Dermis blood vessel endothelial cell (primary cell): ENCODE data around the gene MAD1L1. TPM values are rescaled to one million over a fixed set of nuclear protein-coding genes. Genes with fewer than 3 reads are reported as not detected.

ENCODE experiments used
- DNase-seq: peaks from one replicate; pipeline ENCODE4 v3.0.0; 2010
- total RNA-seq: library from RNA; depleted of rRNA; stranded (reverse); fragments of >200 nt; gene quantifications from 2 replicates; pipeline ENCODE4 v1.2.3, GENCODE V29; 2014

The MAD1L1 gene
- total RNA-seq, 1 donor from 2014 or later, result 53.3 TPM

DNA sequence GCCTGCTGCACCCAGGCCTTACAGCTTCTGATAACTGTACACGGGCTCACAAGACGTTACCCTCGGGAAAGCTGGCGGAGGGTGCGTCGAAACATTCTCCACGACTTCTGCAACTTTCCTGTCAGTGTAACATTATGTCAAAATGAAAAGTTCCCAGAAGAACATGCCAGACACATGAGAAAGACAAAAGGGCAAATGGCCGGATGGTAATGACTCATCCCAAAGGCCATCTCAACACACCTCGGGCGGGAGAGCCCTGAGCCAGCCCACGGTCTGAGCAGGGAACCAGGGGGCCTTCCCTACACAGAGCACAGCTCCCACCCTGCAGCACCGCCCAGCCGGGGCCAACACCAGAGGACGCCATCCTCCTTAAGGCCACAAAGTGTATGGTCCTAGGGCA lies 118.7 kb downstream of the MAD1L1 start:
- DNase-seq, result peak; percentile 52

- DNase-seq, result peak; percentile 61
Observed at GRCh38 chr7:2112261-2113198, 120.2 kb downstream of the MAD1L1 start.

- no peak for DNase-seq
Observed at GRCh38 chr7:2111568-2111967, 121.2 kb downstream of the MAD1L1 start.

- DNase-seq, result peak; percentile 56
Observed at GRCh38 chr7:2110610-2111396, 121.9 kb downstream of the MAD1L1 start.

GRCh38 chr7:2109936-2110609 lies 122.7 kb downstream of the MAD1L1 start:
- DNase-seq, result peak; percentile 89

DNA sequence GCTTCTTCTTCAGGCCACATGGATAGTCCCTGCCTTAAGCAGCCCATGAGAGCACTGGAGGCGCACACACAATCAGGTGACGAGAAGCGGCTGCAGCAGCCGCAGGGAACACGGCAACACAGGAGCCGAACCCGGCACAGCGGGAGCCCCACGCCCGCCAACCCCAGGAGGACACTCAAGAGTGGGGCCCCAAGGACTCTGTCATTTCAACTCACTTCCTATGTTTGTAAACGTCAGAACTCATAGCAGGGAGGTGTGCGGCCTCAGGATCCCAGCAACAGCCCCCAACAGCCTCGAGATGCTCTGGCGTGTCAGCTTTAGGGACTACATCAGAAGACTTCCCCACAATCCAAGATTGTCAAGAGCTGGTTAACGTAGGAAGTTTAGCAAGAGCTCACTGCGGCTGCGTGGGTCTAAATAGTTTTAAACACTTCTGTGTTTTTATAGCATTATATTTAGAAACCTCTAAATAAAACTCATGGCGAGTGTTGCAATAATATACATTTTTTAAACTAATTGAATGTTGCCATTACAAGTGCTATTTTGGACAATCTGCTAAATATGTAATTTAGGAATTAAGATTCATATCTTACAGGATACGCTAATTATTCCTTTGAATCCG lies 123.4 kb downstream of the MAD1L1 start:
- no peak for DNase-seq

DNA sequence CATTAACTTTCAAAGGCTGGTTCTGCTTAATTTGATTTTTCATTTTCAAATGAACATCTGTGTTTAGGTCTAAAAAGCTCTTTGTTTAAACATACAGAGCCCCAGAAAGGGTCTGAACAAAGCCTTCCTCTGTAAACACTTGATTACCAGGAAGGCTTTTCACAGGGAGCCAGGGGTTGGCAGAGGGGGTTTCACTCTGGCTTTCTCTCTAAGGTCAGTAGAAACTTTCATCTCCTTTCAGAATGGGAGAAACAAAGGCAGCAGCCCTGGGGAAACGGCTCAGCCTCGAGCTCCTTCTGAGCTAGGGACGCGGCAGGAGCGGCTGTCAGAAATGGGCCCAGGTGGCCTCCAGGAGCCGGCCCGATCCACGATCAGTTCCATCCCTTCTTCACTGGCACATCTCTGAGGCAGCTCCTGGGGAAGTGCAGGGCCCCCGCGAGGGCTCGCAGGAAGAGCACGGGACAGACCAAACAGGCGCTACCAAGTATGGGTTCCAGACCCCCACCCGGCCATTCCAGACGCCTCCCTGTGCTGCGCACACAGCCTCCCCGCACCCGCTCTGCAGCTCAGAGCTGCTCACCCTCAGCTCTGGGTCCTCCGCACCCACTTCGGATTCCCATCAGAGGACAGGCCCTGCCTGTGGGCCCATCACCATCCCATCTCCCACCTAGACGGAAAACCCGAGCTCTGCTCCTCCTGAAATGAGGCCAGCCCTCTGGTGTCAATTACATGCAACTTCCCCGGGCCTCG lies 124.1 kb downstream of the MAD1L1 start:
- DNase-seq, result no peak

DNA sequence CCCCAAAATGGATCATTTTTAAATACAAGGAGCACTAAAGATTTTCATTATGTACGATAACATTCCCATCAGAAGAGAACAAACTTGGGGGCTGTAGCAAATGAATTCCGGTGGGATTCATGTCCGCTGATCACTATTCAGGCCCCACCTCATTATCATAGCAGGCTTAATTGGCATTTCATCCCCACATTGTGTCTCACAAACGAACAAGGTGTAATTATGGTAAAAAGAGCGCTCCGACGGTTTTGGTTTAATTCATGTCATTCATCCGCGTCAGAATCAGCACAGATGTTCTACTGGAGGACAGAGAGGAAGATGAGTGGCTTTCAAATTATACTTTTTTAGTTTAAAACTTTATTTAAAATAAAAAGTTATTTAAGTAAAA lies 124.7 kb downstream of the MAD1L1 start:
- DNase-seq, result no peak

- peak; percentile 42 for DNase-seq
Observed at GRCh38 chr7:2107386-2108070, 125.2 kb downstream of the MAD1L1 start.

DNA sequence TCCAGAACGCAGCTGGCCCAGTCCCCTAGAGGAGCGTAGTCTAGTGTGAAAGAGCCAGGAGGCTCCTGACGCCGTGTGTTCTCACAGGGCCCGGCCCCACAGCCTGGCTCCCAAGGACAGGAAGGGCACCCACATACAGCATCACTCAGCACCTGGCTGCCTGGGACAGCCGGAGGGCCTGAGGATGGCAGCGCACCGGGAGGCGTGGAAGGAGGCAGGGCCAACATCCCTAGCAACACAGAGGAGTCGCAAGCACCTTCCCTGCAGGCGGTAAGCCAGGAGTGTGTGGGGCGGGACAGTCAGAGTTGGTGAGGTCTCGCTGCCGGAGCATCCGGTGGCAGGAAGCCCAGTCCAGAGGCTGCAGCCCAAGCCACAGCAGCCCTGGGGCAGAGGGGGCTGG lies 125.8 kb downstream of the MAD1L1 start:
- peak; percentile 73 for DNase-seq

DNA sequence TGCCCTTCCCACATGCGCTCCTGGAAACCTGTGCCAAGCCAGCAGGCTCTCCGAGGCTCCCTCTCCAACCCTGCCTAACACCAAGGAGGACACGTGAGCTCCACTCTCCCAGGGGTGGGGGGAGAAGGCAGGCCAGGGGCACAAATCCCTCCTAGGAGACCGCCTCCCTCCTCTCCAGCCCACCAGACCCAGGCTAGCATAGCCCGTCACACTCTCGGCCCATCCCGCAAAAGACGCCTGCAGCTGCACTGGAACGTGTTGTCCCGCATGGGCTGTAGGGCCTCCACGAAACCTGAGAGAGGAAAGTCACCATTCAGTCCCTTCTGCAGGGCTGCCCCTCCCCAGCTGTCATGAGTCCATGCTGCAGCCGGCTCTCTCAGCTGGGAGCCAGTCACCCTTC lies 126.3 kb downstream of the MAD1L1 start:
- no peak for DNase-seq

DNA sequence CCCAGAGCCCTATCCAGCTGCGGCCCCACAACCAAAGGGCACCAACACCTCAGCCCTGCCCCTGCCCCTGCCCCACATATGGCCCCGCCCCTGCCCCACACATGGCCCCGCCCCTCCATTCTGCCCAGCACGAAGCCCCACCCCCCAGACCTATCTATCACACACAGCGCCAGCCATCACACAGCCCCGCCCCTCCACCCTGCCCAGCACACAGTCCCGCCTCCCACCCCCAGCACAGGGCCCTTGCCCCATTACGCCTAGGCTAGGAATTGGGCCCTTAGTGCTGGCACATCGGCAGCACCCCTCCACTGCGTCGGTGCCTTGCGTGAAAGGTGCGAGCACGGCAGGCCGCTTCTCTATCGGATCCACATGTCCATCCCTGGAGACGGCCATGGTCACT lies 126.8 kb downstream of the MAD1L1 start:
- no peak for DNase-seq

DNA sequence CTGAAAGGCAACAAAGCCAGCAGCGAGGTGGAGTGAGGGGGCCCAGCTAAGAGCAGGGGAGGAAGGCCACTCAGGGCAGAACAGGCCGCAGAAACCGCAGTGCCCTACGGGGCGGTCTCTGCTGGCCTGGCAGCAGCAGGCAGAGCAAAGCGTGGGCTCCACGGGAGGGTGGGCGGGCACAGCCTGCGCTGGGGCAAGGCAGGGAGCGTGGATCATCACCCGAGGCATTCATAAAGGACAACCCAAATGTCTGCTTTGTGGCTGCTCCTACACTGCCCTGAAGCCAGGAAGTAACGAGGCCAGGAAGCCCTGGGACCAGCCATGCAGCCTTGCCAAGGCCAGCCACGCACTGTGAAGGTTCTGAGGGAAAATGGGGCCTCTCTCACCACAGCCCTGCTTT lies 127.5 kb downstream of the MAD1L1 start:
- no peak for DNase-seq

DNA sequence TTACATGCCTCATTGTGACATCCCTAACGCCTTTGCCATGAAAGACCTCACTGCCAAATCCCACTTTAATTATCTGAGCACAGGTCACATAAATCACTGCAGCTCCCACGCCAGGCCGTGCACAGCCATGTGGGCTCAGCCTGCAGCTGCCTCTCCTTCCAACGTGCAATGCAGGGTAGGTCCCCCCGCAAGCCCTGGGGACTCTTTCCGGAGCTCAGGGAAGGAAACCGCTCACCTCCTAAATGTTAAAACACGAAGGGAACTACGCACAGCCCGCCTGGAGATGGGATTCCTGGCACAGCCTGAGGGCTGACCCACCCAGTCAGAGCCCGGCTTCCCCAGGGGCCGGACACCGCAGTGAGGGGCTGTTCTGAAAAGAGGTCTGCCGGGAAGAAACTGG lies 128.0 kb downstream of the MAD1L1 start:
- DNase-seq, result no peak

- peak; percentile 90 for DNase-seq
Observed at GRCh38 chr7:2104107-2104710, 128.5 kb downstream of the MAD1L1 start.

DNA sequence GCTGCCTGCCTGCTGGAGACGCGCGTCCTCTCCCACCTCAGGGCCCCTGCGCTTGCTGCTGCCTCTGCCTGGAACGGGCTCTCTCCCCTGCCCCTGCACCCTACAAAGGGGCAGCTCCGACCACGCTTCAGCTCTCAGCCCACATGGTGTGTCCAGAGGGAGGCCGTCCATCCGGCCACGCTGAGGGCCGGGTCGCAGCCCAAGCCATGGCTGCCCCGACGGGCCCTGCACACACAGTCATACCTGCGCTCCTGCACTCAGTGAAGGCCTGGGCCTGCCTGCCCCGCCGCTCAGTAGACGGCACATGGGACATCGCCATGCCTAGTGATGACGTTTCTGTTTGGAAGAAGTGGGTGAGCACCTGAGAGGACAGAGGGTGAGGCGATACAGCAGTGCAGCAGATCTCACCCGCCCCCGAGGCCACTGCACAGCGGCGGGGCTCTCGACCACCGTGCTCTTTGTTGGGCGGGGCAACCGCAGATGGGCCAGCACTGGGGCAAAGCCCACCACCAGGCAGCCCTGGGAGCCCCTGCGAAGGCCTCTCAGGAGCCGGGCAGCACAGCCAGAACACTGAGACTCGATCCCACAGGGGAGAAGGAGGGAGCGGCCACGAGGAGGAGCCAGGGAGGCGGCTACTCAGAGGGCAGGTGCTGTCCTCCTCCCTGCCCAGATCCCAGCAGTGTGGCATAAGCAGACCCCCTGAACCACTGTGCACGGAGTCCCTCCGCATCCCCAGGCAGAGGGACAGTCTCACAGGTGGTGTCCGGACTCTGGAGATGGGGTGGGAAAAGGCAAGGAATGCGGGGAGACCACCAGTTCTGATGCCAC lies 129.5 kb downstream of the MAD1L1 start:
- no peak for DNase-seq

DNA sequence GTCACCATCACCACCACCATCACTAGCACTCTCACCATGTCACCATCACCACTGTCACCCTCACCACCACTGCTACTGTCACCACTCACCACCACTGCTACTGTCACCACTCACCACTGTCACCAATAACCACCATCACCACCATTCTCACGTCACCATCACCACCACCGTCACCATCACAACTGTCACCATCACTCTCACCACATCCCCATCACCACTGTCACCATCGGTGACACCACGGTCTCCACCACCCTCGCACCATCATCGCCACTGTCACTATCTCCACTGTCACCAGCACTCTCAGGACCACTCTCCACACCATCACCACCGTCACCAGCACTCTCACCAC lies 130.4 kb downstream of the MAD1L1 start:
- DNase-seq, result no peak

DNA sequence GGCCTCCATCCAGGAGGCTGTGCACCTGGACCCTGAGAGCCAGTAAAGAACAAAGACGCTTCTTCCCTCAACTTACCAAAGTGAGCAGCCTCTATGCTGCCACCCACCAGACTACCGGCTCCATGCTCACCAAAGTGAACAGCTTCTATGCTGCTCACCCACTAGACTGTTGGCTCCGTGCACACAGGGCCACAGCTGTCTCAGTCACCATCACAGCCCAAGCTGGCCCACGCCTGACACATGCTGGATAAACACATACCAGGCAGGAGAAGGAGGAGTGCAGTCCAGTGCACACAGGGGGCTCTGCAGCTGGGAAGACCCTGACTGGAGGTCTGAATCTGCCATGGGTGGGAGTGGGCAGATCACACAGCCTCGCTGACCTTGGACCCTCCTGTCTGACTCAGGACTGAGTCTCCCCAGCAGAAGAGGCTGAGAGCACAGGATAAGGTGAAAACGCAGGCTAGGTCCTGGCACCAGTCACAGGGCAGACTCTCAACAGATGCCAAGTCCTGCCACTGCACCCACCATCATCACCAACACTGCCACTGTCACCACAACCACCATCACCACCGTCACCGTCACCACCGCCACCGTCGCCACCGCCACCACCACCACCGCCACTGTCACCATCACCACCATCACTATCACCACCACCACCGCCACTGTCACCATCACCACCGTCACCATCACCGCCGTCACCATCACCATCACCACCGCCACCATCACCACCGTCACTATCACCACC lies 130.9 kb downstream of the MAD1L1 start:
- no peak for DNase-seq
